Mesodermal cell (in vitro differentiated cells): ENCODE results near the gene SNRNP200.

ENCODE experiments used
- H3K27ac ChIP-seq: 2 replicates; pipeline ENCODE4 v1.7.0; 2013; ENCODE audit warnings: mild to moderate bottlenecking, low read depth, low read length, moderate library complexity; ENCODE audit not compliant: severe bottlenecking
- H3K36me3 ChIP-seq: 2 replicates; pipeline ENCODE4 v1.7.1; 2013; ENCODE audit warnings: mild to moderate bottlenecking, low read length, moderate library complexity; ENCODE audit not compliant: control insufficient read depth, insufficient read depth
- H3K4me1 ChIP-seq: one replicate; pipeline ENCODE4 v1.7.1; 2013; ENCODE audit warnings: mild to moderate bottlenecking, low read length; ENCODE audit not compliant: insufficient read depth, control insufficient read depth, poor library complexity, severe bottlenecking
- H3K4me3 ChIP-seq: 2 replicates; pipeline ENCODE4 v1.7.0; 2013; ENCODE audit warnings: low read length, control low read depth, mild to moderate bottlenecking; ENCODE audit not compliant: insufficient read depth, poor library complexity, severe bottlenecking; ENCODE audit errors: extremely low read depth
- H3K9me3 ChIP-seq: 2 replicates; pipeline ENCODE4 v1.7.1; 2013; ENCODE audit warnings: mild to moderate bottlenecking, low read length, moderate library complexity; ENCODE audit not compliant: control insufficient read depth
- WGBS, 2 experiments: methylation state at CpG; one replicate each; pipeline ENCODE4 v1.1.5; 2013; ENCODE audit warnings: missing lambda C conversion rate in 2 of 2; ENCODE audit not compliant: insufficient coverage in 2 of 2; 5-methylcytosine and 5-hydroxymethylcytosine counted together

Gene SNRNP200

DNA sequence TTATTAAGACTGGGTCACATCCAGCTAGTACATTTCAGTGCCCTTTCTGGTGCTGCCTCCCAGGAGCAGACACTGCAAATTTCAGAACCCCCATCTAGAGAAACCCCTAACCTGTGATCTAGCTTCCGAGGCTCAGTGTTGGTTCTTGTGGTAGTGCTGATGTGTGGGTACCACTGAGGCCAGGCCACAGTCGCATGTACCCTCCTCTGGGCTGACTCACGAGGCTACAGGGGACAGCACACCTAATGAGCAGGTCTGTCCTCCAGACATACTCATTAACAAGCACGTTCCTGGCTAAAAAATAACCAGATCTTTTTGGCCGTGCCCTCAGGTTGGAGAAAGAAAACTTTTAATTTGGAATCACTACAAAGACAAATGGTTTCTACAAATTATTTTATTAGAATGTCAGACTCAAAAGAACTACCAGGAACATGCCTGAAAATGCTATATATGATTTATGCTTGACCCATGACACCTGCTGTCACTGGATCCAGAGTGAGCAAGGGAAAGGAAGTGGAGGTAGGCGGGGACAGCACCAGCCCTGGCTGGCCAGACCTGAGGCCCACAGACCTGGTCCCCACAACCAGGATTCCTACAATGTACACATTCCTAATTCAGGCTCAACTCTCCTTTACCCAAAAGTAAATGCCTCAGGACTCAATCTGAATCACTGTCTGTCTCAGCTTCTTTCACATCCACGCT lies 30.8 kb downstream of the SNRNP200 start:
- H3K27ac ChIP-seq = no peak overlapping the region
- H3K36me3 ChIP-seq = peaks cover 94% of the 10 kb centered on the region
- H3K9me3 ChIP-seq = no peaks in the 10 kb centered on the region
- H3K4me1 ChIP-seq = no peaks in the 10 kb centered on the region
- 92 to 93% methylated on average over 2 to 3 of the region's 7 CpGs for WGBS, 2 experiments
- no peak overlapping the region for H3K4me3 ChIP-seq

DNA sequence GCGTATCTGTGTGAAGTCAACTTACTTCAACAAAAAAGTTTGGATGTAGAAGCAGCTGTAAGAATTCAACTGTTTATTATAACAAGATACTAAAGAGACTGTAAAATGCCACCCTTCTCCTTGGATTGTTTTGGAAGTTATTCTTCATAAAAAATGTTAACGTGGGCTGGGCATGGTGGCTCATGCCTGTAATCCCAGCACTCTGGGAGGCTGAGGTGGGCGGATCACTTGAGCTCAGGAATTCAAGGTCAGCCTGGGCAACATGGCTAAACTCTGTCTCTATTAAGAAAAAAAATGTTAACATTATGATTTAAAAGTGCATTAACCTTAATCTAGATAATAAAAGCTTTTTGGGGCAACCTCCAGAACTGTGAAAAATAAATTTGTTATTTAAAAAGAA lies 31.6 kb downstream of the SNRNP200 start:
- Histone ChIP-seq H3K9me3 (no peaks in the 10 kb centered on the region), H3K27ac (no peak overlapping the region), H3K36me3 (peaks cover 94% of the 10 kb centered on the region), H3K4me3 (no peak overlapping the region), H3K4me1 (no peaks in the 10 kb centered on the region)
- WGBS, 2 experiments = 83 to 89% methylated on average over 1 to 2 of the region's 3 CpGs

DNA sequence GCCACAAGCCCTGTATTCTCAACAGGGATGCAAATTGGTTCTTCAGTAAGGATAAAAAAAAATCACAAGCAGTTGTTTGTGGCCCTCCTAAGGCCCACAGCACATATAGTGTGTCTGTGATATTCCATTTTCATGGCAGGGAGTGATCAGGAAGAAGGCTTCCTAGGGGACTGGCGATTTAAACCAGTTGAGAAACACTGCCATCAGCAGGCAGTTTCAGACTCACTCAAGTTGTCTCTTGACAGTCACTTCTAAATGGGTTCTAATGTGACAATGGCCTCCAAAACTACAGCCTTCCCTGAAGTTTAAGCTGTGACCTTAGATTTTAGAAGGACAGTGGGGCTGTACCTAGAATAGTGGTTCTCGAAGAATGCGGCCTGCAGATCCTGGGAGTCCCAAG lies 33.4 kb downstream of the SNRNP200 start:
- no peaks in the 10 kb centered on the region for H3K9me3 ChIP-seq
- no peak overlapping the region for H3K4me3 ChIP-seq
- H3K4me1 ChIP-seq = peaks cover 4% of the 10 kb centered on the region
- 93 to 100% methylated on average over 2 to 3 of the region's 3 CpGs for WGBS, 2 experiments
- peaks cover 93% of the 10 kb centered on the region for H3K36me3 ChIP-seq
- H3K27ac ChIP-seq = no peak overlapping the region

DNA sequence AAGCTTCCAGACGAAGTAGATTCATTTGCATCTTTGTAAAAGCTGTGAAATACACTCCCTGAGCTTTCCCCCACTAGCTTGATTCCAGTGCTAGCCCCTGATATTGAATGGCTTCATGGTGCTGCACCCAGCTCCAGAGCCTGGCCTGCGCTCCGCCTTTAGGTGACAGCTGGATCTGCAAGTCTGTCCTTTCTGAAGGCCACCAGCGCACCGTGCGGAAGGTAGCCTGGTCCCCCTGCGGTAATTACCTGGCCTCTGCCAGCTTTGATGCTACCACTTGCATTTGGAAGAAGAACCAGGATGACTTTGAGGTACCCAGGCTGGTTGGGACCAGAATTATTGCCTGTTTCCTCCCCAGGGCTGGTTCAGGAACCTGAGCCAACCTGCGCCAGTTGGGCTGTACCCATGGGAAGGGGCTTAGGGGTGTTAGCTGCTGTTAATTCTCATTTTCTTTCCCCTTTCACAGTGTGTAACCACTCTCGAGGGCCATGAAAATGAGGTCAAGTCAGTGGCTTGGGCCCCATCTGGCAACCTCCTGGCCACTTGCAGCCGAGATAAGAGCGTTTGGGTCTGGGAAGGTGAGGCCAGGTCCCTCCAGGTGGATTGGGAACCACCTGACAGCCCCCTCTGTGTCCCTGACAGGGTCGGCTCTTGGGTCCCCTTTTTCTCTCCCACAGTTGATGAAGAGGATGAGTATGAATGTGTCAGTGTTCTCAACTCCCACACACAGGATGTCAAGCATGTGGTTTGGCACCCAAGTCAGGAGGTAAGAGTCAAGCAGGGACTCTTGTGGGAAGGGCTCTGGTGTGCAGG lies 38.0 kb downstream of the SNRNP200 start:
- 75 to 83% methylated on average over 7 to 11 of the region's 12 CpGs for WGBS, 2 experiments
- H3K36me3 ChIP-seq = peaks cover 57% of the 10 kb centered on the region
- H3K4me3 ChIP-seq = peak overlapping the region; percentile 96

DNA sequence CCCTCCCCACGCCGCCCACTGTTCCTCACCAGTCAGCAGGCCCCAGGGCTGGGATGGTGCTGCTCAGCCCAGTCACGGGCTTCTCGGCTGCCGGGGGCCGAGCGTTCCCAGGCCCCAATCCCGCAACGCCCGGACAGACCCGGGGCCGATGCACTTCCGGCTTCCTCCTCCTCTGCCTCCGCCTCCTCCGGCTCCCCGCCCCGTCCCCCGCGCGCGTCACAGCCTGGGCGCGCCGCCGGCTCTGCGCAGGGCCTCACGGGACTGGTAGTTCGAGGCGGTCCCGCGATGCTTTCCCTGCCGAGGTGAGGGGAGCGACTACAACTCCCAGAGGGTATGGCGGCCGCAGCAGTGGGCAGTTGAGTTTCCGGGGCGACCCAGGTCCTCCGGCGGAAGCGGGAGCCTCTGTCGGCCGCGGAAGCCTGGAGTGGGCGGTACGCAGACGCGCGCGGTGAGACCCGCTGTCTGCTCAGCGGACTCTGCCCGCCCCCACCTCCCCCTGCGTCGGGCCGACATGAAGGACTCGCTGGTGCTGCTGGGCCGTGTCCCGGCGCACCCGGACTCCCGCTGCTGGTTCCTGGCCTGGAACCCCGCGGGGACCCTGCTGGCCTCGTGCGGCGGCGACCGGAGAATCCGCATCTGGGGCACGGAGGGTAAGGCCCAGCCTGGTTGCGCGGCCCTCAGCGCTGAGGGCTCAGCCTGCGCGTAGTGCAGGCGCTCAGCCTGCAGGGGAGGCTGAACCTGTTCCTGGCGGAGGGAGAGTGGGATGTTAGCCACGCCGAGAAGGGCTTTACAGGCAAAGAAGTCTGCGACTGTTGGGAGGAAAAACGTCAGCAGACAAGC lies 39.3 kb downstream of the SNRNP200 start, which contains the start of the genes CIAO1 and TMEM127:
Gene CIAO1 (plus strand): TSS at position 386 of the 840 bp plus-strand sequence. CDS start 126 bp downstream, at position 512.
Gene TMEM127 (minus strand): TSS at position 158 of the 840 bp plus-strand sequence. CDS start 616 bp downstream, outside the sequence.
- H3K9me3 ChIP-seq = no peaks in the 10 kb centered on the region
- H3K4me3 ChIP-seq = peak within 1 kb of the TSS; percentile 96
- H3K27ac ChIP-seq = peak within 1 kb of the TSS; percentile 71
- 0% methylated on average over 46 to 76 of the region's 81 CpGs for WGBS, 2 experiments
- H3K4me1 ChIP-seq = peaks cover 25% of the 10 kb centered on the region
- H3K36me3 ChIP-seq = peaks cover 55% of the 10 kb centered on the region

More for the DNA sequence above, 38.0 kb downstream of the SNRNP200 start:
- no peaks in the 10 kb centered on the region for H3K9me3 ChIP-seq
- H3K4me1 ChIP-seq = peaks cover 18% of the 10 kb centered on the region
- H3K27ac ChIP-seq = no peak overlapping the region

DNA sequence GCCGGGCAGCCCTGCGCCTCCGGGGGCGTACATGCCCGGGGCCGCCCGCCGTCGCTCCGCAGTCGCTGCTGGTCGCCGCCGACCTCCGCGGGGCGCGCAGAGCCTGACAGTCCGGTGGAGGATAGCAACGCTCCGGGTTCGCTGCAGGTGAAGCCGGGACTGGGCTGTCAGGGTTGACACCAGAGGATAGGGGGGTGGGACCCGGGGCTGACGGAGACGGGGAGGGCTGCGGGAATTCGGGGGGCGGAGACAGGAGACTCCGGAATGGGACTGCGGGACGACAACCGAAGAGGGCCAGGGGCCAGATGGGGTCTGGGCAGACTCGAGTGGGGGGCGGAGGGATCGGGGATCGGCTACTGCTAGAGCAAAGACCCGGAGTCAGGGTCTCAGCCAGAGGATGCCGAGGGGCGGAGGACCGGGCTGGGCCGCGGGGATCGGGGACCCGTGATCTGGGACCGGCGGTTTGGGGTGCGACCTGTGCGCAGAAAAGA lies 40.0 kb downstream of the SNRNP200 start:
- Histone ChIP-seq H3K36me3 (peaks cover 51% of the 10 kb centered on the region), H3K9me3 (no peaks in the 10 kb centered on the region), H3K4me1 (peaks cover 32% of the 10 kb centered on the region), H3K4me3 (peak overlapping the region; percentile 96), H3K27ac (peak overlapping the region; percentile 67)
- 1 to 2% methylated on average over 17 to 28 of the region's 49 CpGs for WGBS, 2 experiments

DNA sequence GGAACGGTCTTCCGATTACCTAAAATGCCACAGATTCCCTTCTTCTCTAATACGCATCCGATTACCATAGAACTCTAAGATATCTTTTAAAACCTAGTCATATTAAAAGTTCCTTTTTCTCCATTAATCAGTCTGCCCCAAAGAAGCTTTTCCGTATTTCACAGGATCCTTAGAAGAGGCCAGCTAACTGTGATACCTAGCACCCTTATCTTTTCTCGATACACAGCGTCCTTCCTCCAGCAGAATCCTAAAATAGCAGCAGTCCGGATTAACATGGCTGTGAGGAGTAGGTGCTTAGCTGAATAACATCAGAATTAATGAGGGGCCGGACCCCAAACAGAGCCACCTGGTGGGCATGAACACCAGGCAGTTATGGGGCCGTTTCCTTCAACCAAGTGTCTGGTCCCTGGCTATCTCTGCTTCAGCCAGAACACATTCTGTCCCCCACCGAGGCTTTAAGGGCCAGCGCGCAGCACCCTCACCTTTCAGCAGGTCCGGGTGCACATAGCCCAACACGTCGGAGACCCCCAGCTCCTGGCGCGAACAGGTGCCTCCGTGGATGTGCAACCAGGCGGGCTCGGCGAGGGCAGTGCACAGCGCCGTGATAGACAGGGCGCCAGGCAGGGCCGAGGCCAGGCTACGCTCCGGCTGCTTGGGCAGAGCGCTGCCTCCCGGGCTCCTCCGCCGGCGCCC lies 40.5 kb downstream of the SNRNP200 start:
- Histone ChIP-seq H3K9me3 (no peaks in the 10 kb centered on the region), H3K4me3 (peak overlapping the region; percentile 96), H3K4me1 (peaks cover 38% of the 10 kb centered on the region), H3K36me3 (peaks cover 49% of the 10 kb centered on the region), H3K27ac (no peak overlapping the region)
- WGBS, 2 experiments = 21 to 42% methylated on average over 14 to 31 of the region's 33 CpGs

DNA sequence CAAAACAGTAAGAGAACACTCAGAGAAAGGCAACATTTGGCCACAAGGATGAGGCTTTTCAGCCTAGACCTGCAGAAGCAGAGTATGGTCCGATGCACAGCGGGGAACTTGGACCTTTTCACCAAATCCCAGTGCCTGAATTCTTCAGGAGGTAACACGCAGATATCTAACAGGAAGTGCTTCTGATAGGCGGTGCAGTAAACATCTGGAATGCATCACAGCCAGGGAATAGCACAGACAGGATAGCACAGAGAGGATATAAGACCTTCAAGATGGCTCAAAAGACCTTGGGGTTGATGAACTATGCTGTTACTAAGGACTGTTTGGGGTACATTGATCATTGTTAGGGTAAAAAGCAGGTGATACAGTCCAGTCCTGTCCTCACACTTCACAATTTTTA lies 41.3 kb downstream of the SNRNP200 start:
- H3K9me3 ChIP-seq = no peaks in the 10 kb centered on the region
- WGBS, 2 experiments = 82 to 95% methylated on average over 4 of the region's 4 CpGs
- H3K27ac ChIP-seq = no peak overlapping the region
- peaks cover 39% of the 10 kb centered on the region for H3K4me1 ChIP-seq
- peaks cover 49% of the 10 kb centered on the region for H3K36me3 ChIP-seq
- H3K4me3 ChIP-seq = peak overlapping the region; percentile 96

DNA sequence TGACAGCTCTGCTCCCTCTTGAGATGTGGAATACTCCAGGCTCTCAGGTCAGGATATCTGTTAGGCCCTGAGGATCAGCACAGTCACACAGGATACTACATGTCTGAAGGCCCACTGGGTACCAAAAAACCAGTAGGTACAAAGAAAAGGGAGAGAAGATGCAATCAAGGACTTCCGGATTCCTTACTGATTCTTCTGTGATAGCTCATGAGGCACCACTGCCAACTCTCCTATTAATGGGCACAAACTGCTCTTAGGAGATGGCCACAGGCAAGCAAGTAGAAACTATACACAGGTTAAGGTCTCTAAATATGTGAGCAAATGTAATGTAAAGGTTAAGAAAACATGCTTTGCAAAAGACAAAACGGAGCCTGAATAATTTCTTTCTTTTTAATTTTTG lies 43.0 kb downstream of the SNRNP200 start:
- H3K27ac ChIP-seq = no peak overlapping the region

More for the DNA sequence above, 43.0 kb downstream of the SNRNP200 start:
- H3K4me3 ChIP-seq = no peak overlapping the region
- 78 to 100% methylated on average over 1 of the region's 2 CpGs for WGBS, 2 experiments
- H3K9me3 ChIP-seq = no peaks in the 10 kb centered on the region
- H3K4me1 ChIP-seq = peaks cover 38% of the 10 kb centered on the region
- H3K36me3 ChIP-seq = peaks cover 47% of the 10 kb centered on the region
